OCI-LY1 (cell line): Measurements from ENCODE around the gene CTSC.

ENCODE experiments used
- H2AFZ ChIP-seq: fragments of 200-600 bp; sonication (generic), shearing (Covaris generic); 2 replicates; pipeline ENCODE4 v1.6.0; 2014; ENCODE audit warnings: antibody characterized with exemption, mild to moderate bottlenecking, low read length
- H3F3A ChIP-seq: fragments of 200-600 bp; sonication (generic), shearing (Covaris generic); 2 replicates; pipeline ENCODE4 v1.6.0; 2014; ENCODE audit warnings: mild to moderate bottlenecking, antibody characterized with exemption, low read length, moderate library complexity; ENCODE audit not compliant: insufficient read depth
- H3K27ac ChIP-seq: fragments of 200-600 bp; sonication (generic); 2 replicates; pipeline ENCODE4 v1.5.1; 2014; ENCODE audit warnings: low read length, mixed run types, mild to moderate bottlenecking, low read depth; ENCODE audit not compliant: poor library complexity, severe bottlenecking
- H3K27me3 ChIP-seq: fragments of 200-600 bp; sonication (generic); 2 replicates; pipeline ENCODE4 v1.6.0; 2014; ENCODE audit warnings: antibody characterized with exemption, mild to moderate bottlenecking, low read length, moderate library complexity; ENCODE audit not compliant: insufficient read depth
- H3K36me3 ChIP-seq: fragments of 200-600 bp; sonication (generic); 2 replicates; pipeline ENCODE4 v1.6.1; 2014; ENCODE audit warnings: mild to moderate bottlenecking, antibody characterized with exemption, low read length, moderate library complexity, mixed read lengths; ENCODE audit not compliant: insufficient read depth
- H3K4me1 ChIP-seq: fragments of 200-600 bp; sonication (generic); 2 replicates; pipeline ENCODE4 v1.5.1; 2014; ENCODE audit warnings: mild to moderate bottlenecking, low read length, moderate library complexity; ENCODE audit not compliant: insufficient read depth, severe bottlenecking
- H3K4me2 ChIP-seq: fragments of 200-600 bp; sonication (generic), shearing (Covaris generic); 2 replicates; pipeline ENCODE4 v1.6.1; 2014; ENCODE audit warnings: low read length
- H3K4me3 ChIP-seq: fragments of 200-600 bp; sonication (generic); 2 replicates; pipeline ENCODE4 v1.5.1; 2014; ENCODE audit warnings: low read length, low read depth, mild to moderate bottlenecking, mixed read lengths; ENCODE audit not compliant: poor library complexity, severe bottlenecking
- H3K79me2 ChIP-seq: fragments of 200-600 bp; shearing (Covaris generic); 2 replicates; pipeline ENCODE4 v1.6.1; 2016; ENCODE audit warnings: mixed run types, low read length, mixed read lengths; ENCODE audit not compliant: insufficient read depth
- H3K9ac ChIP-seq: fragments of 200-600 bp; sonication (generic), shearing (Covaris generic); 2 replicates; pipeline ENCODE4 v1.6.1; 2014; ENCODE audit warnings: mild to moderate bottlenecking, low read length, mixed read lengths
- H3K9me2 ChIP-seq: fragments of 200-600 bp; sonication (generic), shearing (Covaris generic); 2 replicates; pipeline ENCODE4 v1.6.1; 2014; ENCODE audit warnings: low read depth, mild to moderate bottlenecking, low read length, mixed read lengths
- H3K9me3 ChIP-seq: fragments of 200-600 bp; shearing (Covaris generic); 2 replicates; pipeline ENCODE4 v1.6.1; 2014; ENCODE audit warnings: low read length, mixed read lengths
- H4K20me1 ChIP-seq: fragments of 200-600 bp; sonication (generic), shearing (Covaris generic); 2 replicates; pipeline ENCODE4 v1.6.0; 2016; ENCODE audit warnings: mild to moderate bottlenecking, low read length; ENCODE audit not compliant: insufficient read depth
- EZH2 ChIP-seq: fragments of 200-600 bp; sonication (generic), shearing (Covaris generic); IDR thresholded peaks from 2 replicates; pipeline ENCODE4 v1.8.0; 2017; ENCODE audit warnings: borderline replicate concordance, mixed run types, mild to moderate bottlenecking, antibody characterized with exemption, low read length, moderate library complexity, mixed read lengths
- TF ChIP-seq, protein P1 (sequence below): fragments of 200-600 bp; sonication (generic), shearing (Covaris generic); IDR thresholded peaks from 2 replicates; pipeline ENCODE4 v1.5.1; 2017; ENCODE audit warnings: mild to moderate bottlenecking, antibody characterized with exemption, low read length, moderate library complexity, mixed read lengths

Gene CTSC

DNA sequence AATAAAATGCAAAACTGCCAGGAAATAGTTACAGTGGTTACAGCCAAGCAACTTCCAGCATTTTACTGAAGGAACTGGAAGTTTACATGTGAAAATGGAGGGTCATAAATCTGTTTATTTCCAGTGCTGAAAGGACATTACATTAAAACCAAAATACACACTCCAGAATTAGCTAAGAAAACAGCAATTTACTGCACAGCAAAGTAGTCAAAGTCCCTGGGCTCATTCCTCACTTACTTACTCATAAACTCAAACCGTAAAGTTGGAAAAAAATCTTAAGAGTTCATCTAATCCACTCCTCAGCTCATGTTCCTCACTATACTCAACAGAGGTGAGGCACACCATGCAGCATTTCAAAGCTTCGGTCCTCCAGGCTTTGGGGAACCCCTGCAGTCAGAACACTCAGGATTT lies 17.4 kb downstream of the CTSC start:
- Histone ChIP-seq H4K20me1 (no peaks in the 10 kb centered on the region), H3K4me3 (no peak overlapping the region), H2AFZ (no peak overlapping the region), H3K36me3 (peaks cover 47% of the 10 kb centered on the region), H3K4me2 (no peak overlapping the region), H3K79me2 (no peaks in the 10 kb centered on the region), H3K27ac (no peak overlapping the region), H3K9ac (no peak overlapping the region), H3K9me3 (no peaks in the 10 kb centered on the region), H3K9me2 (no peaks in the 10 kb centered on the region), H3K27me3 (no peaks in the 10 kb centered on the region), H3K4me1 (no peaks in the 10 kb centered on the region), H3F3A (no peaks in the 10 kb centered on the region)
- TF ChIP-seq EZH2, result no peak
- TF ChIP-seq, protein P1, sequence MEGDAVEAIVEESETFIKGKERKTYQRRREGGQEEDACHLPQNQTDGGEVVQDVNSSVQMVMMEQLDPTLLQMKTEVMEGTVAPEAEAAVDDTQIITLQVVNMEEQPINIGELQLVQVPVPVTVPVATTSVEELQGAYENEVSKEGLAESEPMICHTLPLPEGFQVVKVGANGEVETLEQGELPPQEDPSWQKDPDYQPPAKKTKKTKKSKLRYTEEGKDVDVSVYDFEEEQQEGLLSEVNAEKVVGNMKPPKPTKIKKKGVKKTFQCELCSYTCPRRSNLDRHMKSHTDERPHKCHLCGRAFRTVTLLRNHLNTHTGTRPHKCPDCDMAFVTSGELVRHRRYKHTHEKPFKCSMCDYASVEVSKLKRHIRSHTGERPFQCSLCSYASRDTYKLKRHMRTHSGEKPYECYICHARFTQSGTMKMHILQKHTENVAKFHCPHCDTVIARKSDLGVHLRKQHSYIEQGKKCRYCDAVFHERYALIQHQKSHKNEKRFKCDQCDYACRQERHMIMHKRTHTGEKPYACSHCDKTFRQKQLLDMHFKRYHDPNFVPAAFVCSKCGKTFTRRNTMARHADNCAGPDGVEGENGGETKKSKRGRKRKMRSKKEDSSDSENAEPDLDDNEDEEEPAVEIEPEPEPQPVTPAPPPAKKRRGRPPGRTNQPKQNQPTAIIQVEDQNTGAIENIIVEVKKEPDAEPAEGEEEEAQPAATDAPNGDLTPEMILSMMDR, result no peak

DNA sequence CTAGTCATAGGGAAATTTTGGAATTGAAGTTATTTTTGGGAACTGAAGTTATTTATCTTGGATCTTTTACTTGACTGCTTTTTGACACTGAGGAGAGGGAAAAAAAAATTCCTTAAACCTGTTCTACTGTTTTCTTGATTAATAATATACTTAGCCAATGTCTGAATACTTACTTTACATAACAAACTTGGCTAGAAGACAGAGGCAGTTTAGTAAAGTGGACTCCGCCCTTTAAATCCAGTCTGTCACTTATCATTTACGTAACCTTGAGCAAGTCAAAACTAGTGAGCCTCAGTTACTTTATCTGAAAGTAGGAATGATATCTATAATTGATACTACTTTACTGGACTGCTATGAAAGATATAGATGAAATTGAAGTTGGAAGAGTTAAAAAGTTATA lies 19.5 kb downstream of the CTSC start:
- H2AFZ ChIP-seq, result no peak overlapping the region
- H4K20me1 ChIP-seq, result no peaks in the 10 kb centered on the region
- no peaks in the 10 kb centered on the region for H3F3A ChIP-seq
- H3K9me3 ChIP-seq, result no peaks in the 10 kb centered on the region
- no peaks in the 10 kb centered on the region for H3K4me1 ChIP-seq
- no peak overlapping the region for H3K27ac ChIP-seq
- no peak for TF ChIP-seq EZH2
- TF ChIP-seq, protein P1, result no peak
- H3K9me2 ChIP-seq, result no peaks in the 10 kb centered on the region
- H3K79me2 ChIP-seq, result no peaks in the 10 kb centered on the region
- H3K36me3 ChIP-seq, result peaks cover 26% of the 10 kb centered on the region
- H3K9ac ChIP-seq, result no peak overlapping the region
- no peaks in the 10 kb centered on the region for H3K27me3 ChIP-seq
- H3K4me3 ChIP-seq, result no peak overlapping the region
- no peak overlapping the region for H3K4me2 ChIP-seq

DNA sequence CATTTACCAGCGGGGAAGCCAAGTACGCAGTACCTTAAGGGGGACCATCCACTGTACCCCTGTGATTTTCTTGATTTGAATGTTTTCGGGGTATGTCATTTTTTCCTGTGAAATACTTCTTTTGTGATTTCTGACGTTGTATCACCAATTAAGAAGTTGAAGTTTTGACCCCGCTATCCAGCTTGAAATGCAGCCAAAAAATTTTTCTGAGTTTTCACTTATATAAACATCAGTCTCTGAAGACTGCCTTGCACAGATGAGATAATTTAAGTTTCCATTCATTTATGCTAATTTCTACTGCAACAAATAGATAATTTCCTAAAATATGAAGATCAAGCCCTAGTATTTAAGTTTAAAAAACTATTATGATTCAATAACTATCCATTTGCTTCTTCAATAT lies 20.0 kb downstream of the CTSC start:
- H3K27me3 ChIP-seq, result no peaks in the 10 kb centered on the region
- no peaks in the 10 kb centered on the region for H3K79me2 ChIP-seq
- H3K4me3 ChIP-seq, result no peak overlapping the region
- no peaks in the 10 kb centered on the region for H3K9me2 ChIP-seq
- H4K20me1 ChIP-seq, result no peaks in the 10 kb centered on the region
- no peak overlapping the region for H3K4me2 ChIP-seq
- H3K9ac ChIP-seq, result no peak overlapping the region
- TF ChIP-seq EZH2, result no peak
- TF ChIP-seq, protein P1, result no peak
- H3K9me3 ChIP-seq, result no peaks in the 10 kb centered on the region
- H2AFZ ChIP-seq, result no peak overlapping the region
- no peak overlapping the region for H3K27ac ChIP-seq
- peaks cover 24% of the 10 kb centered on the region for H3K36me3 ChIP-seq
- no peaks in the 10 kb centered on the region for H3K4me1 ChIP-seq
- H3F3A ChIP-seq, result no peaks in the 10 kb centered on the region
